HG03521 (cell line): Measurements from ENCODE around the gene PRKAR1A.

Source experiments
- ATAC-seq: cut with Tn5 transposase; IDR thresholded peaks from one replicate; pipeline ENCODE4 v1.9.1; 2021; ENCODE audit warnings: mild to moderate bottlenecking, moderate library complexity; ENCODE audit not compliant: unreplicated experiment

The PRKAR1A gene

GRCh38 chr17:68541816-68542215 lies 29.6 kb downstream of the PRKAR1A start:
- ATAC-seq: no peak

- no peak for ATAC-seq
These were observed 30.7 kb downstream of the PRKAR1A start for GRCh38 chr17:68542698-68543463.

GRCh38 chr17:68544111-68544915 lies 32.1 kb downstream of the PRKAR1A start:
- ATAC-seq: no peak

GRCh38 chr17:68556551-68556950 lies 44.3 kb downstream of the PRKAR1A start:
- ATAC-seq: no peak

GRCh38 chr17:68559316-68559715 lies 47.1 kb downstream of the PRKAR1A start:
- no peak for ATAC-seq

GRCh38 chr17:68560966-68561720 lies 48.9 kb downstream of the PRKAR1A start:
- no peak for ATAC-seq

- no peak for ATAC-seq
These were observed 50.5 kb downstream of the PRKAR1A start for GRCh38 chr17:68562736-68563135.

GRCh38 chr17:68564415-68565111 lies 52.3 kb downstream of the PRKAR1A start:
- ATAC-seq: no peak

GRCh38 chr17:68565661-68566441 lies 53.6 kb downstream of the PRKAR1A start:
- ATAC-seq: no peak

- no peak for ATAC-seq
These were observed 54.2 kb downstream of the PRKAR1A start for GRCh38 chr17:68566442-68566738.

- no peak for ATAC-seq
These were observed 54.8 kb downstream of the PRKAR1A start for GRCh38 chr17:68567035-68567434.

GRCh38 chr17:68567581-68567980 lies 55.4 kb downstream of the PRKAR1A start:
- no peak for ATAC-seq

GRCh38 chr17:68568581-68568980 lies 56.4 kb downstream of the PRKAR1A start:
- ATAC-seq: no peak

- no peak for ATAC-seq
These were observed 57.1 kb downstream of the PRKAR1A start for GRCh38 chr17:68569346-68569745.

- ATAC-seq: no peak
These were observed 58.3 kb downstream of the PRKAR1A start for GRCh38 chr17:68570526-68570925.

- no peak for ATAC-seq
These were observed 60.1 kb downstream of the PRKAR1A start for GRCh38 chr17:68572138-68572842.

GRCh38 chr17:68573338-68573737 lies 61.1 kb downstream of the PRKAR1A start:
- no peak for ATAC-seq

- no peak for ATAC-seq
These were observed 63.9 kb downstream of the PRKAR1A start for GRCh38 chr17:68576137-68576536.

- no peak for ATAC-seq
These were observed 64.7 kb downstream of the PRKAR1A start for GRCh38 chr17:68576811-68577496.
